ENCODE data around the gene ANKS3.

The ANKS3 gene

GRCh38 chr16:4647644-4647980 lies 86.5 kb downstream of the ANKS3 start:
- no peak overlapping the region for H3K27ac ChIP-seq (ENCODE audit: extremely low read depth, low read depth, low read length)
- H3K4me1 ChIP-seq (ENCODE audit: control insufficient read depth, insufficient read depth, low read length) = no peaks in the 10 kb centered on the region
- ChIA-PET CTCF (no interaction called here), POLR2A (no interaction called here)
- TF ChIP-seq GLIS2 (tag by site-specific recombination; IDR thresholded peaks at IDR 0.05) (no peak), ZNF571 (tag by site-specific recombination; IDR thresholded peaks at IDR 0.05) (no peak), ZNF785 (tag by site-specific recombination; IDR thresholded peaks at IDR 0.05) (no peak), ZBTB48 (tag by site-specific recombination; IDR thresholded peaks at IDR 0.05) (no peak)
- TF ChIP-seq, protein P1, sequence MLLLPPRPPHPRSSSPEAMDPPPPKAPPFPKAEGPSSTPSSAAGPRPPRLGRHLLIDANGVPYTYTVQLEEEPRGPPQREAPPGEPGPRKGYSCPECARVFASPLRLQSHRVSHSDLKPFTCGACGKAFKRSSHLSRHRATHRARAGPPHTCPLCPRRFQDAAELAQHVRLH (tag by site-specific recombination; IDR thresholded peaks at IDR 0.05) = no peak
- no peaks in the 10 kb centered on the region for H3K9me3 ChIP-seq (ENCODE audit: control insufficient read depth, insufficient read depth, low read depth, low read length)
- H3K36me3 ChIP-seq (ENCODE audit: control insufficient read depth in 2 of 2, insufficient read depth in 1 of 2, low read length in 2 of 2) = peaks cover 0 to 46% of the 10 kb centered on the region in 2 experiments; a peak in 2 of 3 replicates
- H3K4me3 ChIP-seq (ENCODE audit: low read depth, low read length) = no peak overlapping the region

- H3K4me1 ChIP-seq (ENCODE audit: control insufficient read depth, insufficient read depth, low read length) = no peaks in the 10 kb centered on the region
- TF ChIP-seq ZNF776 (tag by site-specific recombination; IDR thresholded peaks at IDR 0.05; ENCODE audit: borderline replicate concordance) (no peak), ZNF510 (tag by site-specific recombination; IDR thresholded peaks at IDR 0.05; ENCODE audit: insufficient replicate concordance) (no peak), CTCF (tag by site-specific recombination; IDR thresholded peaks at IDR 0.05) (no peak), ZNF830 (tag by site-specific recombination; IDR thresholded peaks at IDR 0.05; ENCODE audit: low read depth) (no peak), ZNF623 (tag by site-specific recombination; IDR thresholded peaks at IDR 0.05) (no peak), OVOL3 (tag by site-specific recombination; IDR thresholded peaks at IDR 0.05) (no peak), ZNF239 (tag by site-specific recombination; IDR thresholded peaks at IDR 0.05) (no peak), ZNF114 (tag by site-specific recombination; IDR thresholded peaks at IDR 0.05) (no peak), ZBTB21 (tag by site-specific recombination; IDR thresholded peaks at IDR 0.05) (no peak), ZNF132 (tag by site-specific recombination; IDR thresholded peaks at IDR 0.05; ENCODE audit: borderline replicate concordance) (no peak), ZNF311 (tag by site-specific recombination; IDR thresholded peaks at IDR 0.05; ENCODE audit: borderline replicate concordance) (no peak), ZNF664 (tag by site-specific recombination; IDR thresholded peaks at IDR 0.05) (no peak)
- TF ChIP-seq, protein P2, sequence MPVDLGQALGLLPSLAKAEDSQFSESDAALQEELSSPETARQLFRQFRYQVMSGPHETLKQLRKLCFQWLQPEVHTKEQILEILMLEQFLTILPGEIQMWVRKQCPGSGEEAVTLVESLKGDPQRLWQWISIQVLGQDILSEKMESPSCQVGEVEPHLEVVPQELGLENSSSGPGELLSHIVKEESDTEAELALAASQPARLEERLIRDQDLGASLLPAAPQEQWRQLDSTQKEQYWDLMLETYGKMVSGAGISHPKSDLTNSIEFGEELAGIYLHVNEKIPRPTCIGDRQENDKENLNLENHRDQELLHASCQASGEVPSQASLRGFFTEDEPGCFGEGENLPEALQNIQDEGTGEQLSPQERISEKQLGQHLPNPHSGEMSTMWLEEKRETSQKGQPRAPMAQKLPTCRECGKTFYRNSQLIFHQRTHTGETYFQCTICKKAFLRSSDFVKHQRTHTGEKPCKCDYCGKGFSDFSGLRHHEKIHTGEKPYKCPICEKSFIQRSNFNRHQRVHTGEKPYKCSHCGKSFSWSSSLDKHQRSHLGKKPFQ (tag by site-specific recombination; IDR thresholded peaks at IDR 0.05) = no peak
- TF ChIP-seq, protein P1 (tag by site-specific recombination; IDR thresholded peaks at IDR 0.05) = no peak
- POLR2A ChIA-PET = no interaction called here
- no peak overlapping the region for H3K27ac ChIP-seq (ENCODE audit: extremely low read depth, low read depth, low read length)
- CTCF ChIA-PET = no interaction called here
- no peaks in the 10 kb centered on the region for H3K9me3 ChIP-seq (ENCODE audit: control insufficient read depth, insufficient read depth, low read depth, low read length)
- H3K36me3 ChIP-seq (ENCODE audit: control insufficient read depth in 2 of 2, insufficient read depth in 1 of 2, low read length in 2 of 2) = peaks cover 0 to 40% of the 10 kb centered on the region in 2 experiments; a peak in 2 of 3 replicates
- no peak overlapping the region for H3K4me3 ChIP-seq (ENCODE audit: low read depth, low read length)
These were observed 87.1 kb downstream of the ANKS3 start for GRCh38 chr16:4646773-4647643.
